GM12891 (cell line): ENCODE data around the gene ST6GALNAC3.

ENCODE experiments used
- POLR2A ChIP-seq: IDR thresholded peaks from 2 replicates; pipeline ENCODE4 v1.6.1; 2011; ENCODE audit warnings: low read depth, low read length, control low read depth
- TAF1 ChIP-seq: IDR thresholded peaks from 2 replicates; pipeline ENCODE4 v1.6.1; 2011; ENCODE audit warnings: low read depth, low read length, control low read depth

- no peak for TF ChIP-seq POLR2A
- TF ChIP-seq TAF1, result no peak
Measured at GRCh38 chr1:76161451-76161850, 86.9 kb downstream of the ST6GALNAC3 start.
